HCT116 (cell line): ENCODE data around the gene ADORA2B. TPM values are rescaled to one million over a fixed set of nuclear protein-coding genes. Genes with fewer than 3 reads are reported as not detected.

Source experiments
- ATAC-seq: fragments of 200-7000 bp; cut with Tn5 transposase; 2 replicates; pipeline ENCODE4 v1.9.1; 2020; ENCODE audit warnings: mild to moderate bottlenecking, moderate library complexity
- BruUV-seq: library from RNA; stranded (reverse); fragments of 400-500 nt; replicated peaks from 2 replicates; lab custom pipeline; 2021; lab: Mats Ljungman, UMichigan
- CTCF ChIA-PET: fragments of 300-600 bp; sonication (Branson Sonifier 250); formaldehyde crosslinking; loops from one replicate; lab custom pipeline; 2021; ENCODE audit warnings: antibody characterized with exemption; lab: Charles Lee
- POLR2A ChIA-PET: fragments of 300-600, 350-600 bp; sonication (Branson Sonifier 250); formaldehyde crosslinking; loops from one replicate; lab custom pipeline; 2021; ENCODE audit warnings: antibody characterized with exemption; lab: Charles Lee
- RAD21 ChIA-PET, 2 experiments: fragments of 300-600 bp; sonication (Branson Sonifier 250); formaldehyde crosslinking; loops; one replicate each; lab custom pipeline; 2023; ENCODE audit warnings: low total read pairs in 2 of 2; ENCODE audit not compliant: uncharacterized antibody in 2 of 2, unreplicated experiment in 2 of 2, low non-redundant PET in 1 of 2; lab: Charles Lee
- DNase-seq: peaks from one replicate; pipeline ENCODE4 v3.0.0-alpha.2; 2010; ENCODE audit warnings: low read depth, low spot score
- H2AFZ ChIP-seq: fragments of 200-600 bp; shearing (Covaris generic), sonication (generic); 2 replicates; pipeline ENCODE4 v1.6.1; 2017; ENCODE audit warnings: low read depth, mixed run types, mixed read lengths, antibody characterized with exemption, low read length; ENCODE audit not compliant: poor library complexity, severe bottlenecking
- H3K27ac ChIP-seq: 2 replicates; pipeline ENCODE4 v1.5.1; 2012; ENCODE audit warnings: low read depth, low read length
- H3K27me3 ChIP-seq: fragments of 200-600 bp; sonication (generic); 2 replicates; pipeline ENCODE4 v1.6.1; 2016; ENCODE audit warnings: mixed run types, low read length, mixed read lengths; ENCODE audit not compliant: insufficient read depth
- H3K36me3 ChIP-seq, 2 experiments: fragments of 200-500 bp in 1 of 2; fragments of 200-600 bp in 1 of 2; sonication (Bioruptor generic) in 1 of 2; sonication (generic) in 1 of 2; 2 replicates each; pipeline versions ENCODE4 v1.5.1 to v1.6.1; 2014 to 2016; ENCODE audit warnings: low read length in 2 of 2, inconsistent platforms in 1 of 2, mixed read lengths in 1 of 2, mixed run types in 1 of 2; ENCODE audit not compliant: insufficient read depth in 2 of 2, control insufficient read depth in 1 of 2
- H3K4me1 ChIP-seq, 2 experiments: fragments of 200-600 bp in 1 of 2; sonication (generic) in 1 of 2; 2 replicates each; pipeline versions ENCODE4 v1.5.1 to v1.6.1; 2012 to 2017; ENCODE audit warnings: low read length in 2 of 2, inconsistent platforms in 1 of 2, mild to moderate bottlenecking in 1 of 2, mixed read lengths in 1 of 2, mixed run types in 1 of 2, moderate library complexity in 1 of 2; ENCODE audit not compliant: insufficient read depth in 2 of 2, control insufficient read depth in 1 of 2
- H3K4me2 ChIP-seq: fragments of 200-600 bp; sonication (generic); 2 replicates; pipeline ENCODE4 v1.6.1; 2017; ENCODE audit warnings: mixed run types, low read length, mixed read lengths
- H3K4me3 ChIP-seq, 2 experiments: fragments of 200-600 bp in 1 of 2; sonication (generic) in 1 of 2; replicated peaks in 1 of 2; 2 replicates each; pipeline ENCODE4 v1.5.1; 2011 to 2016; ENCODE audit warnings: low read length in 2 of 2, control low read depth in 1 of 2, low read depth in 1 of 2, mild to moderate bottlenecking in 1 of 2, mixed read lengths in 1 of 2, mixed run types in 1 of 2
- H3K79me2 ChIP-seq: fragments of 200-600 bp; sonication (generic); 2 replicates; pipeline ENCODE4 v1.6.1; 2017; ENCODE audit warnings: mild to moderate bottlenecking, mixed run types, low read length, moderate library complexity, mixed read lengths; ENCODE audit not compliant: insufficient read depth
- H3K9ac ChIP-seq: fragments of 200-600 bp; sonication (generic); 2 replicates; pipeline ENCODE4 v1.6.1; 2016; ENCODE audit warnings: low read length, mixed read lengths
- H3K9me2 ChIP-seq: fragments of 200-600 bp; sonication (generic), shearing (Covaris generic); 2 replicates; pipeline ENCODE4 v1.6.1; 2017; ENCODE audit warnings: mixed run types, mild to moderate bottlenecking, moderate library complexity; ENCODE audit not compliant: insufficient read depth
- H3K9me3 ChIP-seq, 2 experiments: fragments of 200-500 bp in 1 of 2; fragments of 200-600 bp in 1 of 2; sonication (Bioruptor generic) in 1 of 2; sonication (generic) in 1 of 2; 2 replicates each; pipeline ENCODE4 v1.6.1; 2014 to 2017; ENCODE audit warnings: low read length in 2 of 2, mixed read lengths in 2 of 2, inconsistent platforms in 1 of 2, low read depth in 1 of 2, mild to moderate bottlenecking in 1 of 2, mixed run types in 1 of 2, moderate library complexity in 1 of 2; ENCODE audit not compliant: control insufficient read depth in 1 of 2, insufficient read depth in 1 of 2
- H4K20me1 ChIP-seq: fragments of 200-600 bp; sonication (generic), shearing (Covaris generic); 2 replicates; pipeline ENCODE4 v1.6.1; 2017; ENCODE audit warnings: mixed run types, mild to moderate bottlenecking, moderate library complexity; ENCODE audit not compliant: insufficient read depth
- CBX3 ChIP-seq: IDR thresholded peaks from 2 replicates; pipeline ENCODE4 v1.6.1; 2012; ENCODE audit warnings: low read depth
- CEBPB ChIP-seq: IDR thresholded peaks from 2 replicates; pipeline ENCODE4 v1.6.1; 2012; ENCODE audit warnings: low read depth
- EGR1 ChIP-seq: IDR thresholded peaks from 2 replicates; pipeline ENCODE4 v1.6.1; 2012; ENCODE audit warnings: low read depth
- EZH2 ChIP-seq: fragments of 200-600 bp; sonication (generic); IDR thresholded peaks from 2 replicates; pipeline ENCODE4 v1.6.1; 2017; ENCODE audit warnings: antibody characterized with exemption, mixed run types
- EZH2phosphoT487 ChIP-seq: fragments of 200-600 bp; IDR thresholded peaks from 2 replicates; pipeline ENCODE4 v1.6.1; 2018; ENCODE audit warnings: antibody characterized with exemption, borderline replicate concordance
- JUND ChIP-seq: IDR thresholded peaks from 2 replicates; pipeline ENCODE4 v1.6.1; 2012
- POLR2AphosphoS5 ChIP-seq: IDR thresholded peaks from 2 replicates; pipeline ENCODE4 v1.6.1; 2011; ENCODE audit warnings: mild to moderate bottlenecking, low read depth, low read length, moderate library complexity
- RAD21 ChIP-seq: IDR thresholded peaks from 2 replicates; pipeline ENCODE4 v1.6.1; 2012; ENCODE audit warnings: low read depth, mild to moderate bottlenecking
- SIN3A ChIP-seq: IDR thresholded peaks from 2 replicates; pipeline ENCODE4 v1.6.1; 2012; ENCODE audit warnings: low read depth
- SP1 ChIP-seq: IDR thresholded peaks from 2 replicates; pipeline ENCODE4 v1.6.1; 2012; ENCODE audit warnings: low read depth
- SRF ChIP-seq: IDR thresholded peaks from 2 replicates; pipeline ENCODE4 v1.6.1; 2012; ENCODE audit warnings: low read depth
- TCF7L2 ChIP-seq: IDR thresholded peaks from 2 replicates; pipeline ENCODE4 v1.7.0; 2011; ENCODE audit warnings: borderline replicate concordance, inconsistent platforms; ENCODE audit not compliant: insufficient read depth, insufficient read length; ENCODE audit errors: extremely low read depth
- YY1 ChIP-seq: IDR thresholded peaks from 2 replicates; pipeline ENCODE4 v1.6.1; 2011; ENCODE audit warnings: low read length, low read depth, moderate library complexity, mild to moderate bottlenecking; ENCODE audit not compliant: insufficient replicate concordance; ENCODE audit errors: extremely low read depth
- ZNF274 ChIP-seq: fragments of 200-500 bp; sonication (Bioruptor generic); IDR thresholded peaks from 2 replicates; pipeline ENCODE4 v1.6.1; 2014; ENCODE audit warnings: mild to moderate bottlenecking, low read depth, low read length, inconsistent platforms
- intact Hi-C: fragments of 100-400 bp; cut with micrococcal nuclease; formaldehyde crosslinking; loops from 2 replicates; pipeline ENCODE4 v1.10.0; 2022
- total RNA-seq: library from RNA; stranded (reverse); gene quantifications from one replicate; pipeline ENCODE4 v1.2.1, GENCODE V29; 2021; ENCODE audit not compliant: unreplicated experiment
- TF ChIP-seq, protein P1 (sequence below): IDR thresholded peaks from 2 replicates; pipeline ENCODE4 v1.6.1; 2012
- TF ChIP-seq, protein P2 (sequence below): IDR thresholded peaks from 2 replicates; pipeline ENCODE4 v1.6.1; 2011; ENCODE audit warnings: mild to moderate bottlenecking, low read length, moderate library complexity; ENCODE audit not compliant: insufficient replicate concordance; ENCODE audit errors: extremely low read depth
- TF ChIP-seq, protein P3 (sequence below), 3 experiments: fragments of 200-600 bp in 1 of 3; sonication (generic) in 1 of 3; IDR thresholded peaks in 2 of 3; conservative IDR thresholded peaks in 1 of 3; 2 replicates each; pipeline ENCODE4 v1.5.1; 2012 to 2017; ENCODE audit warnings: low read depth in 2 of 3, low read length in 2 of 3, antibody characterized with exemption in 1 of 3, borderline replicate concordance in 1 of 3, control low read depth in 1 of 3, mild to moderate bottlenecking in 1 of 3, mixed read lengths in 1 of 3, mixed run types in 1 of 3, moderate library complexity in 1 of 3; ENCODE audit not compliant: insufficient read depth in 1 of 3
- TF ChIP-seq, protein P4 (sequence below): IDR thresholded peaks from 2 replicates; pipeline ENCODE4 v1.6.1; 2012

ADORA2B gene
- total RNA-seq, 1 experiment from 2014 or later: 47.5 TPM

DNA sequence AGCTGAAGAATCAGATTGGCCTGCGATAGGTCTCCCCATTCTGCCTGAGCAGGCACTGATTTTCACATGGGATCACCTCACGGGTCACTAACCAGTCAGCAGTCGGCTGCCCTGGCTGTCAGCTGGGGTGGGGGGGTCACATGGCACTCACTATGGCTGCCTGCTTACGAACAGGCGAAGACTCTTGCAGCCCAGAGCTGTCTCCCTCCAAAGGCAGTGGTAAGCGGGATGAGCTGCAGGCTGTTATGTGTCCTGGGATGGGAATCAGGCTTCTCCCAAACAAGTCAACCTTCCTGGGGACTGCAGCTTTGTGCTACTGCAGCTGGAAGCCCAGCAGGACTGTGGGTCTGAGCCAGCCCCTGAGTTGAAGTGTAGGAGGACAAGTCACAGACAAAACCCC is 29.0 kb upstream of the ADORA2B start:
- ChIA-PET RAD21 (no interaction called here), POLR2A (no interaction called here), CTCF (no interaction called here)
- Histone ChIP-seq H3K9me3 (no peaks in the 10 kb centered on the region), H3K36me3 (no peaks in the 10 kb centered on the region), H3K4me2 (no peak overlapping the region), H3K79me2 (no peaks in the 10 kb centered on the region), H2AFZ (no peak overlapping the region), H3K9me2 (no peaks in the 10 kb centered on the region), H3K9ac (no peak overlapping the region), H4K20me1 (no peaks in the 10 kb centered on the region), H3K27me3 (no peaks in the 10 kb centered on the region), H3K4me3 (no peak overlapping the region), H3K27ac (no peak overlapping the region), H3K4me1 (peaks cover 10 to 29% of the 10 kb centered on the region in 2 experiments)
- intact Hi-C loops: no loop called here
- ATAC-seq: no peak
- TF ChIP-seq EZH2: no peak
- no peak for TF ChIP-seq YY1
- DNase-seq: no peak
- BruUV-seq: no TSS peak

DNA sequence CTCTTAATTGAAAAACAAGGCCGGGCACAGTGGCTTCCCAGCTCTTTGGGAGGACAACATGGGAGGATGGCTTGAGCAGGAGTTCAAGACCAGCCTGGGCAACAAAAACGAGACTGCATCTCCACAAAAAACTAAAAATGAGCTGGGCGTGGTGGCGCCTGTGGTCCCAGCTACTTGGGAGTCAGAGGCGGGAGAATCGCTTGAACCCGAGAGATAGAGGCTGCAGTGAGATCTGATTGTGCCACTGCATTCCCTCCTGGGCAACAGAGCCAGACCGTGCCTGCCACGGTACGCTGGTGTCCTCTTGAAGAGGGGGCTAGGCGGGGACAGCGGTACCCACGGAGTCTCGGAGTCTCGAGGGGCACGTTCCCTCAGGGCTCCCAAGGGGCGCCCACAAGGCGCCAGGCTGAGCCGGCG is 27.9 kb upstream of the ADORA2B start:
- no TSS peak for BruUV-seq
- Histone ChIP-seq H3K4me3 (no peak overlapping the region), H3K36me3 (no peaks in the 10 kb centered on the region), H3K9me3 (no peaks in the 10 kb centered on the region), H3K9me2 (no peaks in the 10 kb centered on the region), H3K9ac (no peak overlapping the region), H4K20me1 (no peaks in the 10 kb centered on the region)
- ATAC-seq: no peak
- ChIA-PET RAD21 (no interaction called here), CTCF (no interaction called here)
- intact Hi-C loops: no loop called here
- TF ChIP-seq ZNF274 (no peak), RAD21 (no peak), JUND (no peak), YY1 (no peak), SP1 (no peak), SIN3A (no peak), EGR1 (no peak), CBX3 (no peak), POLR2AphosphoS5 (no peak), EZH2phosphoT487 (no peak), SRF (no peak), TCF7L2 (no peak), CEBPB (no peak)
- TF ChIP-seq, protein P1, sequence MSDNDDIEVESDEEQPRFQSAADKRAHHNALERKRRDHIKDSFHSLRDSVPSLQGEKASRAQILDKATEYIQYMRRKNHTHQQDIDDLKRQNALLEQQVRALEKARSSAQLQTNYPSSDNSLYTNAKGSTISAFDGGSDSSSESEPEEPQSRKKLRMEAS: no peak
- TF ChIP-seq, protein P2, sequence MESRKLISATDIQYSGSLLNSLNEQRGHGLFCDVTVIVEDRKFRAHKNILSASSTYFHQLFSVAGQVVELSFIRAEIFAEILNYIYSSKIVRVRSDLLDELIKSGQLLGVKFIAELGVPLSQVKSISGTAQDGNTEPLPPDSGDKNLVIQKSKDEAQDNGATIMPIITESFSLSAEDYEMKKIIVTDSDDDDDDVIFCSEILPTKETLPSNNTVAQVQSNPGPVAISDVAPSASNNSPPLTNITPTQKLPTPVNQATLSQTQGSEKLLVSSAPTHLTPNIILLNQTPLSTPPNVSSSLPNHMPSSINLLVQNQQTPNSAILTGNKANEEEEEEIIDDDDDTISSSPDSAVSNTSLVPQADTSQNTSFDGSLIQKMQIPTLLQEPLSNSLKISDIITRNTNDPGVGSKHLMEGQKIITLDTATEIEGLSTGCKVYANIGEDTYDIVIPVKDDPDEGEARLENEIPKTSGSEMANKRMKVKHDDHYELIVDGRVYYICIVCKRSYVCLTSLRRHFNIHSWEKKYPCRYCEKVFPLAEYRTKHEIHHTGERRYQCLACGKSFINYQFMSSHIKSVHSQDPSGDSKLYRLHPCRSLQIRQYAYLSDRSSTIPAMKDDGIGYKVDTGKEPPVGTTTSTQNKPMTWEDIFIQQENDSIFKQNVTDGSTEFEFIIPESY: no peak
- TF ChIP-seq, protein P3, sequence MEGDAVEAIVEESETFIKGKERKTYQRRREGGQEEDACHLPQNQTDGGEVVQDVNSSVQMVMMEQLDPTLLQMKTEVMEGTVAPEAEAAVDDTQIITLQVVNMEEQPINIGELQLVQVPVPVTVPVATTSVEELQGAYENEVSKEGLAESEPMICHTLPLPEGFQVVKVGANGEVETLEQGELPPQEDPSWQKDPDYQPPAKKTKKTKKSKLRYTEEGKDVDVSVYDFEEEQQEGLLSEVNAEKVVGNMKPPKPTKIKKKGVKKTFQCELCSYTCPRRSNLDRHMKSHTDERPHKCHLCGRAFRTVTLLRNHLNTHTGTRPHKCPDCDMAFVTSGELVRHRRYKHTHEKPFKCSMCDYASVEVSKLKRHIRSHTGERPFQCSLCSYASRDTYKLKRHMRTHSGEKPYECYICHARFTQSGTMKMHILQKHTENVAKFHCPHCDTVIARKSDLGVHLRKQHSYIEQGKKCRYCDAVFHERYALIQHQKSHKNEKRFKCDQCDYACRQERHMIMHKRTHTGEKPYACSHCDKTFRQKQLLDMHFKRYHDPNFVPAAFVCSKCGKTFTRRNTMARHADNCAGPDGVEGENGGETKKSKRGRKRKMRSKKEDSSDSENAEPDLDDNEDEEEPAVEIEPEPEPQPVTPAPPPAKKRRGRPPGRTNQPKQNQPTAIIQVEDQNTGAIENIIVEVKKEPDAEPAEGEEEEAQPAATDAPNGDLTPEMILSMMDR (IDR thresholded peaks at IDR 0.05 in 2 of 3, conservative IDR thresholded peaks at IDR 0.05 in 1 of 3; ENCODE audit: borderline replicate concordance in 1 of 3, insufficient read depth in 1 of 3, low read depth in 2 of 3, low read length in 2 of 3): no peak
- TF ChIP-seq, protein P4, sequence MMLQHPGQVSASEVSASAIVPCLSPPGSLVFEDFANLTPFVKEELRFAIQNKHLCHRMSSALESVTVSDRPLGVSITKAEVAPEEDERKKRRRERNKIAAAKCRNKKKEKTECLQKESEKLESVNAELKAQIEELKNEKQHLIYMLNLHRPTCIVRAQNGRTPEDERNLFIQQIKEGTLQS: no peak
- TF ChIP-seq, all 23 proteins: peak for 0
- Histone ChIP-seq H3K79me2 (no peaks in the 10 kb centered on the region), H3K4me2 (no peak overlapping the region), H3K4me1 (peaks cover 18 to 36% of the 10 kb centered on the region in 2 experiments), H3K27ac (no peak overlapping the region), H2AFZ (no peak overlapping the region), H3K27me3 (no peaks in the 10 kb centered on the region)
- POLR2A ChIA-PET: no interaction called here
- no peak for DNase-seq
